GM19023 (cell line): ENCODE measurements around the gene RAE1.
"Not testable (repeated sequence)": the region's sequence is repeated elsewhere in the genome, so short reads cannot be mapped to it uniquely, and the experiment has no call there.

Experiments used
- ATAC-seq: cut with Tn5 transposase; IDR thresholded peaks from one replicate; pipeline ENCODE4 v1.9.1; 2021; ENCODE audit warnings: mild to moderate bottlenecking, moderate library complexity; ENCODE audit not compliant: unreplicated experiment

RAE1 gene

DNA sequence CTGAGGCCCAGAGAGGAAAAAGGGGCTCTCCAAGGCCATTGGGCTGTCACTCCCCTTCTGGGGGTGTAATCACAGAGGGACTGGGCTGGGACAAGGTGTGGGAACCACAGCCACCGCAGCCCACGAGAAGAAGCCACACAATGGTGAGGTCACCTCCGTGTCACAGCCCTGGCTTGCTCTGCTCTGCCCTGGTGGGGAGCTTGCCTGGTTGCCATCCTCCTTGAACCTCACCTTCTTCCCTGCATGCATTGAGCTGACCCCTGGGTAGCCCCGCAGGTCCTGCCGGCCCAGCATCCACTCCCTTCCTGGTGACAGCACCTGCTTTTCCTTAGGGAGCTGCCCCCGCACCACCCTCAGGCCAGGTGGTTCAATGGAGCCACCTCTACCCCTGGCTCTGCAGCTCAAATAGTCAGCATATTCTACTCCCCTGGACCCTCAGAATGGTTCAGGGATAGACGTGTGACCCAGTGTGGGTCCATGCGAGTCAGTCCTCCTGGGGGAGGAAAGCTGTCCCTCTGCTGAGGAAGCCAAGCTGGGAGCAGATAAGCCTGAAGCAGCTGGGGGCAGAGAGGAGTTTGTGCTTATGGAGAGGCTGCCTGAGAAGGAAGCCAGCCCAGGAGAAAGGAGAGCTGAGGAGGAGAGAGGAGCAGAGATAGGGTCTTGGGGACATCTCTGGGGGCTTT is 61.4 kb downstream of the RAE1 start:
- no peak for ATAC-seq

DNA sequence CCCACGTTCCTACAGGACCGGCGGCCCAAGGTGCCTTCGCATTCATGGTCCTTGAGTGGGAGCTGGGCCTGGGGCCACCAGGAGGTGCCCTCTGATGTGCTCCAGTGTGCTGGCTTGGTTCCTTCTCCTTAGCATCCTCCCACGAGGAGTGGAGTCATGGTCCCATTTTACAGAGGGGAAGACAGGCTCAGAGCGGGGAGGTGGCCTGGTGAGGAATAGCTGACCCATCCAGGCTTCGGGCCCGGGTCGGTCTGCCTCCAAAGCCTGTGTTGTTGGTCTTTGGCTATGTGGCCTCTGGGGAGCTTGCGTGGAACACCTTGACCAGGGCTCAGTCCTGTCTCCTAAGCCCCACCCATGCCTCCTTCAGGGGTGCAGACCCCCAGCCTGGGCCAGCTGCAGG is 62.9 kb downstream of the RAE1 start:
- ATAC-seq, result no peak

DNA sequence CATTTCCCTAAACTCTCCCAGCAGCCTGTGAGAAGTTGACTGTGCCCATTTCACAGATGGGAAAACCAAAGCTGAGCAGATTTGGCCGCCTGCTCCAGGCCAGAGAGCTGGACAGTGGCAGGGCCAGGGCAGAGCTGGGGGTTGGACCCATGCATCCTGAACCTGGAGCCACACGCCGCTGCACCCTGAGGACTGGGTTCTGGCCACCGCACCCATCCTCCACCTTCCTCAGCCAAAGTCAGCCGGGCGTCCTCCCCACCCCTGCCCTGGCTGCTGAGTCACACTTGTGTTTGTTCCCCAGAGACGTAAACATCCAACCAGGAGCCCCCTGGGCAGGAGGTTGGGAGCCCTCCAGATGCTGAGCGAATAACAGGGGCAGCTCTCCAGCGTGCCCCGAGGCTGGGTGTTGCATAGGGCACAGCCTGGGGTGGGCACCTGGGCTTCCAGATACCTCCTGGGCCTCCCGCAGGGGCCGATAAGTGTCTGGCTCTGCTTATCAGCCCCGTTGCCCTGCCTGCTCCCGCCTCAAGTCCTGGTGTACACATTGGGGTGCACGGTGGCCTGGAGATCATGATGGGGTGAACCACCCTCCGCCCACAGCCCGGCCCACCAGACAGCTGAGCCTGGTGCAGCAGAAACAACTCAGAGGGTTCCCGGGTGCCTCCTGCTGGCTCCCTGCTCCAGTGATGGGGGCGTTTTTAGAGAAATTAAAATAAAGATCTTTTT is 64.0 kb downstream of the RAE1 start:
- ATAC-seq, result no peak

DNA sequence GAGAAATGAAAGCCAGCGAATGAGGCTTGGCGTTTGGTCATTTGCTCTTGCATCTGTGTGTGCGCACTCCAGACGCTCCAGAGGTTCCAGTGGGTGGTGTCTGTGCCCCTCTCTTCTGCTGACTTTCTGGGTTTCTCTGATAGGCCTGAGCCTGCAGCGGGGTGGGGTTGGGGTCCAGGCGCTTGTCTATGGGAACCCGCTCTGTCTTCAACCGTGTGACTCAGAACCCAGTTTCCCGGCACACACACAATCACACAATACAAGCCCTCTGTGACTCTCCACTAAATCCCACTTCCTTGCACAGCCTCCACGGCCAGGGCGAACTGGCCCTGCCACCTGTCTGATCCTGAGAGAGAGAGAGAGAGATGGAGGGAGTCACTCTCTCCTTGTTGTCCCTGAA is 64.7 kb downstream of the RAE1 start:
- no peak for ATAC-seq

DNA sequence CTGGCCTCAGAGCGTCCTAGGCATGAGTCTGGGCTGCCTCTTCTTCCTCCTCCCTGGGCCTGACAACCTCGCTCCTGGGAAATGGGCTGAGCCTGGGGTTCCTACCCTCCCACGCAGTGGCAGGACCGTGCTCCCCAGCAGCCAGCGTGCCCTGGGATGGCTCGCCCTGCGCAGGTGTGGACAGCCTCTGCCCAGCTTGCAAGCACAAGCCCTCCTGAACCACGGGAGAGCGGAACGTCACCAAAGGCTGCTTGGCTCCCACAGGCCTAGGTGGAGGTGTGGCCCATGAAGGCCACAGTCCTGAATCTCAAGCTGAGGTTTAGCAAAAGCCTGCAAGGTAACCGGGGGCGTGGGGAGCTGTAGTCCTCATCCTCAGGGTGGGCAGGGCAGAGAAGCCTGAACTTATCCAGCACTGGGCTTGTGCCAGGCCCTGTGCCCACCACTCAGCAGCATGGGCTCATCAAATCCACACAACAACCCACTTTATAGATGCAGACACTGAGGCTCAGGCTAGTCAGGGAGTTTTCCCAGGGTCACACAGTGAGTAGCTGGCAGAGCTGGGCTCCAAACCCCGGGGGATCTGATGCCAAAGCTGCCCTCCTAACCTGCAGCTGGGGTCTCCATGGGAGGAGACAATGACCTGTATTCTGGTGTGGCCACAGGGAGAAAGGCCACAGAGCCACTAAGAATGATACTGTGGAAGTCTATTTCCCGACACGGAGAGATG is 65.4 kb downstream of the RAE1 start:
- ATAC-seq, result no peak

DNA sequence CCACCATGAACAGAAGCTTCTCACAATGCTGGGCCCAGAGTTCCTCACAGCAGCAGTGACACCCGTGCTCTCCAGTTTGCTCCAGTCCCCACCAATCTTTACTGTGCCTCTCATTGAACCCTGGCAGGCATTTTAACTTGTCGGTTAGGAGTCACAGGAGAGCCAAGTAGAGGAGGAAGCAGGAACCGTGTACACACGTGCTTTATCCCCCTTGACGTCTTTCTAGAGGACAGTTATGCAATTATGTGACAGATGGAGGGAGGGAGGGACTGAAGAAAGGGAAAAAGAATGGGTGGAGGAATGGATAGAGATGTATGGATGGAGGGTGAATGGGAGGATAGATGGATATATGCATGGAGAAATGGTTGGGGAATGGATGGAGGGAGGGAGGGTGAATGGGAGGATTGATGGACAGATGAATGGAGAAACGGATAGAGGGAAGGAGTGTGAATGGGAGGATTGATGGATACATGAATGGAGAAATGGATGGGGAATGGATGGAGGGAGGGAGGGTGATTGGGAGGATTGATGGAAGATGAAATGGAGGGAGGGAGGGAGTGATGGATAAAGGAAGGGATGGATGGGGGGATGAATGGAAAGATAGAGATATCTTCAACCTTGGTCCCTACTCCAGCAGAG is 66.1 kb downstream of the RAE1 start:
- ATAC-seq, result no peak

DNA sequence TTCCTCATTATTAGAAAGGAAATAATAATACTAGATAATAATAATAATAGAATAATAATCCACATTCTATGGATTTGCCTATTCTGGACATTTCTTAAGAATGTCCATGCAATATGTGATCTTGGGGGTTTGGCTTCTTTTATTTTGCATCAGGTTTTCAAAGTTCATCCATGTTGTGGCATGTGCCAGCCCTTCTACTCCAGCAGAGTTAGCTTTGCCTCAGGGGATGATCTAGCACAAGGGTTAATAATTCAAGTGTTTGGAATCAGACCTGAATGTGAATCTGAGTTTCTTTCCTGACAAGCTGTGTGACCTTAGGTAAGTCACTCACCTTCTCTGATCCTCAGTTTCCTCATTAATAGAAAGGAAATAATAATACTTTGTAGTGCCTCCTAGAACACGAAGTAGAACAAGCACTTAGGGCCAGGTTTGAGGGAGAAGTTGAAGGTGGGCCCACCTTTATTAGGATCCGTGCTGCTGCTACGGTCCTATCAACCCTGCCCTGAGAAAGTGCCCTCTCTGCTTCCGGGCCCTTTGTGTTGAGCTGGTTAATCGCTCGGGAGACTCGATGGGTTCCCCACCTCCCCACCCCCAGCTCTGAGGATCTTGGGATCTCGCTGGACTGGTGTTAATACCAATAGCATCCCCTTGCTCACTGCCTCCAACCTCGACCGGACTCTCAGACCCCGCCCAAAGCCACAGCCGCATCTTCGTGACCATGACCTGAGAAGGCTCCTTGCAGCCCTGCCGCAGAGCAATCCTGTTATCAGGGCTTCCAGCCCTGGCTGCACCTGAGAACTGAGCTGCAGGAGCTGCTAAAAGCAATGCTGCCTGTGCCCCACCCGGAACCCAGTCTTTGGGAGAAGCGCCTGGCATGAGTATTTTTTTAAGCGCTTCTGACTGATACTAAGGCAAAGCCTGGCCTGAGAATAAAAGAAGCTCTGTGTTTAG is 67.0 kb downstream of the RAE1 start:
- ATAC-seq, result no peak

DNA sequence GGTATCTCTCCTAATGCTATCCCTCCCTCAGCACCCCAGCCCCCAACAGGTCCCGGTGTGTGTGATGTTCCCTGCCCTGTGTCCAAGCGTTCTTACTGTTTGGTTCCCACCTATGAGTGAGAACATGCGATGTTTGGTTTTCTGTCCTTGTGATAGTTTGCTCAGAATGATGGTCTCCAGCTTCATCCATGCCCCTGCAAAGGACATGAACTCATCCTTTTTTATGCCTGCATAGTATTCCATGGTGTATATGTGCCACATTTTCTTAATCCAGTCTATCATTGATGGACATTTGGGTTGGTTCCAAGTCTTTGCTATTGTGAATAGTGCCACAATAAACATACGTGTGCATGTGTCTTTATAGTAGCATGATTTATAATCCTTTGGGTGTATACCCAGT is 68.4 kb downstream of the RAE1 start:
- ATAC-seq, result not testable (repeated sequence)

DNA sequence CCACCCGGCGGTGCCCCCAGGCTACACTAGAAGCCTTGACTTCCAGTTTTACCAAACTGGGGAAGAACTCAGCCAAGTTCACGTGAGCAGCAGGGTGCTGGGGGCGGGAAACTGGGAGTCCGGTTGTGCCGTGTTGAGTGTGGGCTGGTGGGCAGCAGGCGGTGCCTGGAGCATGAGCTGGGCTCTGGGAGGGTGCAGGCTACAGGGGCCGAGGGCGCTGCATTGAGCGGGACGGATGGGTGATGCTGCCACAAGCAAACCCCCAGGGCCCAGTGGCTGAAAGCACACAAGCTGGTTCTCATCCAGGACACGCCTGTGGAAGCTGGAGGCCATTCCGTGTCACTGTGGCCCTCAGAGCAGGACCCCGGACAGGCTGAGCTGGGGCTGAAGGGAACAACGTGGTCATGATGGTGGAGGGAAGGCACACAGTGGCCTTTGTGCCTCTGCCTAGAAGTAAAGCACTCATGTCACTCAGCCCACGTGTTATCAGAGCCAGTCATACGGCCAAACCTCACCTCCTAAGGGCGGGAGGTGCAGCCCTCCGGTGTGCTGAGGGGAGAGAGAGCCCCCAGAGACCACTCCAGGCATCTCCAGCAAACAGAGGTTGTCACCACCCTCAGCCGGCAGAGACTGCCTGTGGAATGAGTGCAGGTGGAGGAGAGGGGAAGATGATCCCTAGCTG is 69.7 kb downstream of the RAE1 start:
- ATAC-seq, result no peak

DNA sequence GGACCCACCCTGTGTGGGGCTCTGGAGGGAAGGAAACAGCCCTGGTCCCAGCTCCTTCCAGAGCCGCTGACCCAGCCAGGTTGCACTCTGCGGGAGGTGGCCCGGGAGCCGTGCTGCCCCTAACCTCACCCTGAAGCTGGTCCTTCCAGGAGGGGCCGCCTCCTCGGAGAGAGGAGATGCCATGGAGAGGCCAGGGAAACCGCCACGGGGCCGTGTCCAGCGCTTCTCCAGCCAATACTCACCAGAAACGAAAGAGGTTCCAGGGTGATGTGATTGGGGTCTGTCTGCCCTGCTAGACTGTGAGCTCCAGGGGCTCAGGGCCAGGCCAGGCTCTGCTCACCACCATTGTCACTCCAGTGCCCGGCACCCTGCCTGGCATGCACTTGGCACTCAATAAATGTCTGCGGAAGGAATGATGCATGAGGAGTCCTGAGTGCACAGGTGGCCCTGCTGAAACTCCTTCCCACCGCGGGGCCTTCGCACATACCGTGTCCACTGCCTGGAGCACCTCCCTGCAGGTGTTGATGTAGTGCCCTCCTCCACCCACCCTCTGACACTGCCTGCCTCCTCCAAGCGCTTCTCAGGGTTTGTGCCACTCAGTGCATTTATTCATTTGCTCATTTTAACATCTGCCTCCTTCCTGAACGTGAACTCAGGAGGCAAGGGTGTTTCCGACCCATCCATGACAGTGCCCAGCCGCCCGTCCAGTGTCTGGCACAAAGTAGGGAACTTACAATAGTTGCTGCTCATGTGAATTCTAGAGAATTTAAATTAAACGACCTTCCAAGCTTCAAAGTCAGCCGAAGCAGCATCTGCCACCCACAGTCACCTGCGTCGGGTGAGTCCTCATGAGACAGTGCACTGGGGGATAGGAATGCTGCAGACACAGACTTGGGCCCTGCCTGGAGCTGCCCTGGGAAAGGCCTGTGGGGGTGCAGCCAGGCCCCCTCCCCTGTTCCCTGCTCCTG is 70.5 kb downstream of the RAE1 start:
- no peak for ATAC-seq

DNA sequence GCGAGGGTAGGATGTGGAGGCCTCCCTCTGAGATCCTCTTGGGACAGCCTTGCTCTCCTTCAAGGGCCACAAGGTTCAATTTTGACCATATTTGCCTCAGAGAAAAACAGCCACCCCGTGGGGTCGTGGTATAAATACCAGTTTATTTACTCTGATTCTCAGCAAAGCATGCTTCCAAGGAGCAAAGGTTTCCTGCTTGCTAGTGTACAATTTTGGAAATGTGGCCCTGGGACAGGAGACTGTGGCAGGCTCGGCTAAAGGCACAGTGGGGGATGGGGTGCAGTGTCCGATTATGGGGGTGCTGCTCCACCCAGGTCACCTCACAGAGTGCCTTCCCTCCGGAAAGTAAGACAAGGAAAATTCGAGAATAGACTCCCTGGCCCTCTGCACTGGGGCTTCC is 71.2 kb downstream of the RAE1 start:
- ATAC-seq, result no peak

DNA sequence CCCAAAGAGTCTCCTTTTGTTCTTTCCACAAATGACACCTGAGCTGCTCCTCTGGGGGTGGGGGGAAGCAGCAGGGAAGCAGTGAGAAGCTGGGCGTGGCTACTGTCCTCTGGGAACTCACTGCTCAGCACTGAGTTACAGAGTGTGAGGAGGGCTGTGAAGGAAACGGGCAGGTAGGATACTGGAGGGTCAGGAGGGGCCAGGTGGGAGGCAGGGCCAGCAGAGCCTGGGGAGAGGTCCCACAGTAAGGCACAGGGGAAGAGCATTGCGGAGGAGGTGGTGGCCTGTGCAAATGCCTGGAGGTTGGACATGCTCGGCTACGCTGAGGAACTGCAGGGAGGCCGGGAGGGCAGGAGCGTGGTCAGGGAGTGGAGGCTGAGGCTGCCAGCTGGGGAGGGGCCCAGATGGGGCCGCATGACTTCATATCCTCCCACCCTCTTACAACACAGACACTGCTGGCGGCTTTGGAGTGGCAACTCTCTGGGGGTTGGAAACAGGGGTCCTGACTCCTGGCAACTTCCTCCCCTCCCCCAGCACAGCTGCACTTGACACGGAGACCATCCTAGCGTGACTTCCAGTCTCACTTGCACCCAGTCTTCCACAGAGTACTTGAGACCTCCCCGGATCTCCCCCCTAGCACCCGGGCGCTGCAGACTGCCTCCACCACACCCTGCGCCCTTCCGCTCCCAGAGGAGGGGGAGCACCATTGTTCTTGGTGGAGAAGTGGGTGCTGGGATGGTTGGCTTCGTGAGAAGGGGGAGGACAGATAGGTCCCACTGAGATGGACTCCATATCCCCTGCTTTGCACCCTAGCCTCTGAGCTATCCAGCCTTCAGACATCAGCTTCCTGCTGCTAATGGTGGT is 74.3 kb downstream of the RAE1 start:
- no peak for ATAC-seq

DNA sequence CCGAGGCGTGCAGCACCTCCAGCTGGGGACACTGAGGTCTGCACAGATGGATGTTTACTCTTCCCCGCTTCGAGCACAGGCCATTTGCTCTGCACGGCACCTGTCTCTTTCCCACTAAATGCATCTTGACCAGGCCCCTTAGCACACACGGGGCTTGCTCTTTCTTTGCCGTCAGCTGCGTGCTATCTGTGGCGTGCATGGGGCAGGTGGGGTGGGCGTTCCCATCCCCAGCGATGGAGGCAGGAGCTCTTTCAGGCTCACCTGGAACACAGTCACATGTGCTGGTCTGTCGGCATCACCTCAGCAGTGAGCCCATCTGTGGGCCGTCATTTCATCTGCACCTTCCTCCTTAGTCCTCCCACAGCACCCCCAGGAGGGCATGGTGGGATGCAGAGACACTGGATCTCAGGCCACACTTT is 75.2 kb downstream of the RAE1 start:
- ATAC-seq, result no peak

DNA sequence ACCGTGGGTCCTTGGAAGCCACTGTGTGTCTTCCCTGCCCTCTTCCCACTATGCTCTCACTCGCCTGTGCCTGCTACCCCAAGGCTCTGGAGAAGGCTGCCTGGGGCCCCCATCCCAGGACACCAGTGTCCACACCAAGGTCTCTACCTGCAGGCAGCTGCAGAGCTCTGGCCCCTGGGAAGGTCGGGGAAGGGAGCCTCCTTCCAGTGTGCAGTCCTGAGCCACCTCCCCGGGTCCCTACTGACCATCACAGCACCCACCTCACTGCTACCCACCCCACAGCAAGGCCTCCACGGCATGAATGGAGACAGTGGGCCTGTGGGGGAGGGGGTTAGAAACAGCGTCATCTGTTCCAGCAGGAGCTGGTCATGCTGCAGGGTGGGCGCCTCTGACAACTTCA is 75.8 kb downstream of the RAE1 start:
- ATAC-seq, result no peak

DNA sequence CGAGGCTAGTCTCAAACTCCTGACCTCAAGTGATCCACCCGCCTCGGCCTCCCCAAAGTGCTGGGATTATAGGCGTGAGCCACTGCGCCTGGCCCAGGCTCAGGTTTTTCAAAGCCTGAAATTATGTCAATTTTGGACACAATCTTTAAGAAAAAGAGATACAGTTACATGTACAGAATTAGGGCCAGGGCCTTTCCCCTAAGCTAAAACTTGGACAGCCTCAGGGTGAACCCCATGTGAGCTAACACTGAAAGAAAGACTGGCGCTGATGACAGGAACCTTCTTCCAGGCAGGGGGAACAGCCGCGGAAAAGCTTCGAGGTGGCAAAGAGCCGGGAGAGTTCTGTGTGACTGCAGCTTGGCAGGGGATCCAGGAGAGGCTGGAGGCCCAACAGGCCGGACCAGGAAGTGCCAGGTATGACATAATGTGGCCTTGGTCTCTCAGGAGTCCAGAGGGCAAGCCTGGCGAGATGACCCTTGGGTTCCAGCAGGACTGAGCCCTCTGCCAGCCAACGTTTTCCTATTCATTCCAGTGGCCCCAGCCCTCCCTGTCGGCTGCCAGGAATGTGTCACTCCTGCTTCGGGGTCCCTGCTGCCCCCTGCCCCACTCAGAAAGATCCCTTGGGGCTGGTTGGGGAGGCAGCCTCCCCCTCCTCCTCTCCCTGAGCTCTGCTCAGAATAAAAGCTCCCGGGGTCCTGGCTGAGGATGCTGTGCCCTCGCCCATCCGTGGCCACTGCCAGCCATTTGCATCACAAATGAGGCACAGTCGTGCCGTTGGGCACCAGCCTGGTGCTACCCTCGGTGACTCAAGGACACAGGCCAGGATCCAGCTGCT is 77.5 kb downstream of the RAE1 start:
- no peak for ATAC-seq
